Measurements from ENCODE around the gene LCE2B.
"Not testable (repeated sequence)": the region's sequence is repeated elsewhere in the genome, so short reads cannot be mapped to it uniquely, and the experiment has no call there.

DNA sequence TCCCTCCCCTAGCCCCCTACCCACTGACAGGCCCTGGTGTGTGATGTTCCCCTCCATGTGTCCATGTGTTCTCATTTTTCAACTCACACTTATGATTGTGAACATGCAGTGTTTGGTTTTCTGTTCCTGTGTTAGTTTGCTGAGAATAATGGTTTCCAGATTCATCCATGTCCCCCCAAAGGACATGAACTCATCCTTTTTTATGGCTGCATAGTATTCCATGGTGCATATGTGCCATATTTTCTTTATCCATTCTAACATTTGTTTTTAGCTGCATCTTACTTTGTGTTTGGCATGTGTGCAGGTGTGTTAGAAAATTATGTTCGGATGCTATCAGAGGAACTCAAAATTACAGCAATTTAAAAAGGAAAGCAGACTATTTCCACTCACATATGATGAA, 19.8 kb upstream of the LCE2B start:
- TF ChIP-seq, protein P1, sequence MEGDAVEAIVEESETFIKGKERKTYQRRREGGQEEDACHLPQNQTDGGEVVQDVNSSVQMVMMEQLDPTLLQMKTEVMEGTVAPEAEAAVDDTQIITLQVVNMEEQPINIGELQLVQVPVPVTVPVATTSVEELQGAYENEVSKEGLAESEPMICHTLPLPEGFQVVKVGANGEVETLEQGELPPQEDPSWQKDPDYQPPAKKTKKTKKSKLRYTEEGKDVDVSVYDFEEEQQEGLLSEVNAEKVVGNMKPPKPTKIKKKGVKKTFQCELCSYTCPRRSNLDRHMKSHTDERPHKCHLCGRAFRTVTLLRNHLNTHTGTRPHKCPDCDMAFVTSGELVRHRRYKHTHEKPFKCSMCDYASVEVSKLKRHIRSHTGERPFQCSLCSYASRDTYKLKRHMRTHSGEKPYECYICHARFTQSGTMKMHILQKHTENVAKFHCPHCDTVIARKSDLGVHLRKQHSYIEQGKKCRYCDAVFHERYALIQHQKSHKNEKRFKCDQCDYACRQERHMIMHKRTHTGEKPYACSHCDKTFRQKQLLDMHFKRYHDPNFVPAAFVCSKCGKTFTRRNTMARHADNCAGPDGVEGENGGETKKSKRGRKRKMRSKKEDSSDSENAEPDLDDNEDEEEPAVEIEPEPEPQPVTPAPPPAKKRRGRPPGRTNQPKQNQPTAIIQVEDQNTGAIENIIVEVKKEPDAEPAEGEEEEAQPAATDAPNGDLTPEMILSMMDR (conservative IDR thresholded peaks at IDR 0.05; ENCODE audit: low read length), result not testable (repeated sequence)
- not testable (repeated sequence) for TF ChIP-seq EZH2phosphoT487 (IDR thresholded peaks at IDR 0.05; ENCODE audit: borderline replicate concordance, low read depth, low read length)
